Loucy (cell line): ENCODE measurements around the gene PPP4C.

ENCODE experiments used
- H2AFZ ChIP-seq: fragments of 200-600 bp; sonication (generic); 2 replicates; pipeline ENCODE4 v1.6.0; 2016; ENCODE audit warnings: antibody characterized with exemption, mild to moderate bottlenecking, low read length, moderate library complexity
- H3F3A ChIP-seq: fragments of 200-600 bp; 2 replicates; pipeline ENCODE4 v1.6.0; 2016; ENCODE audit warnings: antibody characterized with exemption, low read depth, mild to moderate bottlenecking
- H3K27me3 ChIP-seq: fragments of 200-600 bp; sonication (generic); 2 replicates; pipeline ENCODE4 v1.6.1; 2014; ENCODE audit warnings: low read length, mild to moderate bottlenecking; ENCODE audit not compliant: insufficient read depth, poor library complexity, severe bottlenecking
- H3K36me3 ChIP-seq: fragments of 200-600 bp; sonication (generic); 2 replicates; pipeline ENCODE4 v1.6.1; 2016; ENCODE audit warnings: low read length; ENCODE audit not compliant: insufficient read depth
- H3K4me1 ChIP-seq: fragments of 200-600 bp; sonication (generic); 2 replicates; pipeline ENCODE4 v1.5.1; 2014; ENCODE audit warnings: low read length, mild to moderate bottlenecking; ENCODE audit not compliant: insufficient read depth, poor library complexity, severe bottlenecking
- H3K4me2 ChIP-seq: fragments of 200-600 bp; sonication (generic); 2 replicates; pipeline ENCODE4 v1.6.0; 2014; ENCODE audit warnings: antibody characterized with exemption, low read length, low read depth, mild to moderate bottlenecking; ENCODE audit not compliant: poor library complexity, severe bottlenecking
- H3K4me3 ChIP-seq: fragments of 200-600 bp; sonication (generic); 2 replicates; pipeline ENCODE4 v1.5.1; 2014; ENCODE audit warnings: low read length, mild to moderate bottlenecking, mixed read lengths; ENCODE audit not compliant: poor library complexity, severe bottlenecking
- H3K79me2 ChIP-seq: fragments of 200-600 bp; sonication (generic); 2 replicates; pipeline ENCODE4 v1.6.1; 2014; ENCODE audit warnings: low read length; ENCODE audit not compliant: insufficient read depth
- H3K9ac ChIP-seq: fragments of 200-600 bp; sonication (generic); 2 replicates; pipeline ENCODE4 v1.6.0; 2014; ENCODE audit warnings: mild to moderate bottlenecking, low read depth, low read length, moderate library complexity; ENCODE audit not compliant: poor library complexity, severe bottlenecking
- H3K9me2 ChIP-seq: fragments of 200-600 bp; sonication (generic); replicated peaks from 2 replicates; pipeline ENCODE4 v1.6.1; 2016; ENCODE audit warnings: low read depth, low read length, mixed read lengths
- H3K9me3 ChIP-seq: fragments of 200-600 bp; sonication (generic); 2 replicates; pipeline ENCODE4 v1.6.1; 2014; ENCODE audit warnings: mild to moderate bottlenecking, antibody characterized with exemption, low read length, low read depth; ENCODE audit not compliant: insufficient read depth
- H4K20me1 ChIP-seq: fragments of 200-600 bp; sonication (generic); 2 replicates; pipeline ENCODE4 v1.6.0; 2014; ENCODE audit warnings: antibody characterized with exemption, low read length, mild to moderate bottlenecking; ENCODE audit not compliant: insufficient read depth, poor library complexity, severe bottlenecking
- EZH2phosphoT487 ChIP-seq: fragments of 200-600 bp; IDR thresholded peaks from 2 replicates; pipeline ENCODE4 v1.6.1; 2018; ENCODE audit warnings: antibody characterized with exemption, mild to moderate bottlenecking, moderate library complexity, borderline replicate concordance
- TF ChIP-seq, protein P1 (sequence below): fragments of 200-600 bp; sonication (generic); conservative IDR thresholded peaks from 2 replicates; pipeline ENCODE4 v1.5.1; 2014; ENCODE audit warnings: mild to moderate bottlenecking, antibody characterized with exemption, low read length

PPP4C gene

DNA sequence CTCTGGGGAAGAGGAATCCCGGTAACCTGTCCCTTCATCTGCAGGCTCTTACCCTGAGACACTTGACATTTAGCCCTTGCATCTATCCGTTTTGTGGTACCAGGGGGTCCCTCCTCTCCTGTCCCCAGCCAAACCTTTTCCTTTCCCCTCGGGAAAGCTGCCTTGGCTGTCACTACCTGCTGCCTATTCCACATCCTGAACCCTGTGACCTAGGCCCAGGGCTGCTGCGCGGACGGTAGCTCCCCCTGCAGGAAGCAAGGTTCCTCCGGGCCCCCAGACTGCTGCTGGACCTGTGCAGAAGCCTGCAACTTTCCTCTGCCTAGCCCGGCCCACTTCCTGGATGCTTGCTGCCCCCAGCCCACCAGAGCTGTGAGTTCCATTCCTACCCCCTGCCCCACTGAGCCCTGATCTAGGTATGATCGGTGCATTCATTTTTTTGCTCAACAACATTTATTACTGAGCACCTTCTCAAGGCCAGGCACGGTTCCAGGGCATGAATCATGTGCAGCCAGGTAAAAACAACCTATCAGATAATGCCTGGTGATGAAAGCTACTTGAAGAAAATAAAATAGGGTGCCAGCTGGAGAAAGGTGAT is 20.7 kb upstream of the PPP4C start:
- Histone ChIP-seq H3K27me3 (no peaks in the 10 kb centered on the region), H3K9me2 (no peaks in the 10 kb centered on the region), H3K4me1 (peaks cover 20% of the 10 kb centered on the region), H3K4me2 (peak overlapping the region; percentile 68), H4K20me1 (no peaks in the 10 kb centered on the region), H3F3A (no peaks in the 10 kb centered on the region), H3K4me3 (peak overlapping the region; percentile 53), H3K9me3 (no peaks in the 10 kb centered on the region), H3K79me2 (peaks cover 19% of the 10 kb centered on the region), H3K9ac (peak overlapping the region; percentile 53), H2AFZ (peak overlapping the region; percentile 77), H3K36me3 (no peaks in the 10 kb centered on the region)
- no peak for TF ChIP-seq EZH2phosphoT487
- TF ChIP-seq, protein P1, sequence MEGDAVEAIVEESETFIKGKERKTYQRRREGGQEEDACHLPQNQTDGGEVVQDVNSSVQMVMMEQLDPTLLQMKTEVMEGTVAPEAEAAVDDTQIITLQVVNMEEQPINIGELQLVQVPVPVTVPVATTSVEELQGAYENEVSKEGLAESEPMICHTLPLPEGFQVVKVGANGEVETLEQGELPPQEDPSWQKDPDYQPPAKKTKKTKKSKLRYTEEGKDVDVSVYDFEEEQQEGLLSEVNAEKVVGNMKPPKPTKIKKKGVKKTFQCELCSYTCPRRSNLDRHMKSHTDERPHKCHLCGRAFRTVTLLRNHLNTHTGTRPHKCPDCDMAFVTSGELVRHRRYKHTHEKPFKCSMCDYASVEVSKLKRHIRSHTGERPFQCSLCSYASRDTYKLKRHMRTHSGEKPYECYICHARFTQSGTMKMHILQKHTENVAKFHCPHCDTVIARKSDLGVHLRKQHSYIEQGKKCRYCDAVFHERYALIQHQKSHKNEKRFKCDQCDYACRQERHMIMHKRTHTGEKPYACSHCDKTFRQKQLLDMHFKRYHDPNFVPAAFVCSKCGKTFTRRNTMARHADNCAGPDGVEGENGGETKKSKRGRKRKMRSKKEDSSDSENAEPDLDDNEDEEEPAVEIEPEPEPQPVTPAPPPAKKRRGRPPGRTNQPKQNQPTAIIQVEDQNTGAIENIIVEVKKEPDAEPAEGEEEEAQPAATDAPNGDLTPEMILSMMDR = peak; percentile 88

DNA sequence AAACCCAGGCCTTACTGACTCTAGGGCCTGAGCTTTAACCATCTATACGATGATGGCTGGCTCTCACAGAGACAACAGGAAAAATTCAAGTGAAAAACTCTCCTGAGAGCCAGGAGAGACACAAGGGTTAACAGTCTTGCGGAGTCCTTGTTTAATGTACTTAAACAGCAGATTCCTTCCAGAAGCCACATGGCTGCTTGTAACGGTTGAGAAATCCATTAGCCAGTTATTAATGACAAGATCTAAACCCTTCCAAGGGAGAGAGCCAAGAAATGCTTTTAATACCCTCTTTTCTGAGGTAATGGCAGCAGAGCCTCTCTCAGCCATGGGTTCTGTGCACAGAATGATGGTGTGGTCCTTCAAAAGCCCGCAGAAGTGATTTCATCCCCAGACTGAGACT is 15.4 kb upstream of the PPP4C start:
- Histone ChIP-seq H3K4me2 (no peak overlapping the region), H3F3A (no peaks in the 10 kb centered on the region), H3K9me2 (no peaks in the 10 kb centered on the region), H3K27me3 (peaks cover 6% of the 10 kb centered on the region), H3K4me3 (no peak overlapping the region), H3K79me2 (peaks cover 20% of the 10 kb centered on the region), H2AFZ (no peak overlapping the region), H3K36me3 (no peaks in the 10 kb centered on the region), H4K20me1 (no peaks in the 10 kb centered on the region), H3K4me1 (peaks cover 19% of the 10 kb centered on the region), H3K9ac (no peak overlapping the region), H3K9me3 (no peaks in the 10 kb centered on the region)
- no peak for TF ChIP-seq EZH2phosphoT487

DNA sequence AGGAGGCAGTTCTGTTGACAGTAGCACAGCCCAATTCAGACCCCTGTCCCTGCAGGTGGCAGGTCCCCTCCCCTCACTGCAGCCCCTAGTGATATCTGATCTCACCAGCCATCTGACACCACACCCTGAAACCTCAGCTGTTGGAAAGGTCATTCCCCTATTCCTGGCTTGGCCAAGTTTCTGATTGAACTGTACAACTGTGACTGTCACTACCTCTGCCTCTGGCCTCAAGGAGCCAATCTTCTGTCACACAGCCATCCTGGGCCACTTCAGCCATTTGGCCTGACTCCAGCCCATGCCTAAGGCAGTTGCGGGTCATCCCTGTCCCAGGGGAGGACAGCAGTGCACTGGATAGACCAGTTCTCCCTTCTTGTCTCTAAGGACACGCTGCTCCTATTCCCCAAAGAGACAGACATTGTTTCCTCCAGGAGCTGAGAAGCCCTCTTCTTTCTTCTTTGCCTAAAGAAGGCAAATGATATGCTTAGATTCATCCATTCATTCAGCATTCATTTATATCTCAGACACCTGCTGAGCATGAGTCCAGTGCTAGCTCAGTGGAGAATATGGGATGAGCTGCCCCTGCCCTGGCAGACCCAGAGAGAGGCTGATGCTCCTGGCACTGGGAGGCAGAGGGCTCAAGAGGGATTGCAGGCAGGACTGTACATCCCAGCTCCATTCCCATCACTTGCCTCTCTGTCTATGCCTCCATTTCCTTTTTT is 14.8 kb upstream of the PPP4C start:
- H3F3A ChIP-seq = no peaks in the 10 kb centered on the region
- peaks cover 18% of the 10 kb centered on the region for H3K4me1 ChIP-seq
- no peak overlapping the region for H3K4me3 ChIP-seq
- peaks cover 3% of the 10 kb centered on the region; the same call in 1 of the 2 replicates for H3K36me3 ChIP-seq
- peaks cover 26% of the 10 kb centered on the region for H3K79me2 ChIP-seq
- H4K20me1 ChIP-seq = peaks cover 3% of the 10 kb centered on the region
- no peak overlapping the region for H2AFZ ChIP-seq
- TF ChIP-seq, protein P1 = no peak
- no peaks in the 10 kb centered on the region for H3K9me2 ChIP-seq
- H3K4me2 ChIP-seq = no peak overlapping the region
- no peak overlapping the region for H3K9ac ChIP-seq
- peaks cover 6% of the 10 kb centered on the region for H3K27me3 ChIP-seq
- H3K9me3 ChIP-seq = no peaks in the 10 kb centered on the region
